Kidney epithelial cell (primary cell): ENCODE measurements around the gene DNAH11. TPM values are rescaled to one million over a fixed set of nuclear protein-coding genes. Genes with fewer than 3 reads are reported as not detected.
"Not testable (repeated sequence)": the region's sequence is repeated elsewhere in the genome, so short reads cannot be mapped to it uniquely, and the experiment has no call there.

Experiments used
- DNase-seq: peaks from one replicate; pipeline ENCODE4 v3.0.0-alpha.2; 2010; ENCODE audit warnings: low read depth
- H3K27me3 ChIP-seq: 2 replicates; pipeline ENCODE4 v1.6.0; 2011; ENCODE audit warnings: low read length; ENCODE audit not compliant: control insufficient read depth, insufficient read depth
- H3K36me3 ChIP-seq: 2 replicates; pipeline ENCODE4 v1.5.1; 2011; ENCODE audit warnings: low read length; ENCODE audit not compliant: control insufficient read depth, insufficient read depth
- H3K4me3 ChIP-seq: 2 replicates; pipeline ENCODE4 v1.5.1; 2011; ENCODE audit warnings: low read depth, mild to moderate bottlenecking, control low read depth, low read length
- total RNA-seq: library from RNA; depleted of rRNA; stranded (reverse); fragments of >200 nt; gene quantifications from 2 replicates; pipeline ENCODE4 v1.2.3, GENCODE V29; 2015
- TF ChIP-seq, protein P1 (sequence below): IDR thresholded peaks from 2 replicates; pipeline ENCODE4 v1.5.1; 2011; ENCODE audit warnings: mild to moderate bottlenecking, moderate library complexity, low read length, control low read depth, inconsistent platforms; ENCODE audit not compliant: insufficient read depth, poor library complexity, severe bottlenecking

The DNAH11 gene
- total RNA-seq, 1 donor from 2014 or later: not detected

GRCh38 chr7:21819048-21819447, 276.2 kb downstream of the DNAH11 start:
- DNase-seq: no peak
- TF ChIP-seq, protein P1, sequence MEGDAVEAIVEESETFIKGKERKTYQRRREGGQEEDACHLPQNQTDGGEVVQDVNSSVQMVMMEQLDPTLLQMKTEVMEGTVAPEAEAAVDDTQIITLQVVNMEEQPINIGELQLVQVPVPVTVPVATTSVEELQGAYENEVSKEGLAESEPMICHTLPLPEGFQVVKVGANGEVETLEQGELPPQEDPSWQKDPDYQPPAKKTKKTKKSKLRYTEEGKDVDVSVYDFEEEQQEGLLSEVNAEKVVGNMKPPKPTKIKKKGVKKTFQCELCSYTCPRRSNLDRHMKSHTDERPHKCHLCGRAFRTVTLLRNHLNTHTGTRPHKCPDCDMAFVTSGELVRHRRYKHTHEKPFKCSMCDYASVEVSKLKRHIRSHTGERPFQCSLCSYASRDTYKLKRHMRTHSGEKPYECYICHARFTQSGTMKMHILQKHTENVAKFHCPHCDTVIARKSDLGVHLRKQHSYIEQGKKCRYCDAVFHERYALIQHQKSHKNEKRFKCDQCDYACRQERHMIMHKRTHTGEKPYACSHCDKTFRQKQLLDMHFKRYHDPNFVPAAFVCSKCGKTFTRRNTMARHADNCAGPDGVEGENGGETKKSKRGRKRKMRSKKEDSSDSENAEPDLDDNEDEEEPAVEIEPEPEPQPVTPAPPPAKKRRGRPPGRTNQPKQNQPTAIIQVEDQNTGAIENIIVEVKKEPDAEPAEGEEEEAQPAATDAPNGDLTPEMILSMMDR: no peak
- H3K36me3 ChIP-seq: no peaks in the 10 kb centered on the region
- no peak overlapping the region for H3K4me3 ChIP-seq
- H3K27me3 ChIP-seq: no peaks in the 10 kb centered on the region

GRCh38 chr7:21828841-21829240, 286.0 kb downstream of the DNAH11 start:
- no peaks in the 10 kb centered on the region for H3K27me3 ChIP-seq
- TF ChIP-seq, protein P1: no peak
- H3K4me3 ChIP-seq: no peak overlapping the region

GRCh38 chr7:21829731-21830130, 286.9 kb downstream of the DNAH11 start:
- no peaks in the 10 kb centered on the region for H3K27me3 ChIP-seq
- TF ChIP-seq, protein P1: no peak
- DNase-seq: no peak
- no peak overlapping the region for H3K4me3 ChIP-seq
- H3K36me3 ChIP-seq: no peaks in the 10 kb centered on the region

More at GRCh38 chr7:21828841-21829240, 286.0 kb downstream of the DNAH11 start:
- no peaks in the 10 kb centered on the region for H3K36me3 ChIP-seq
- no peak for DNase-seq

GRCh38 chr7:21844742-21845141, 301.9 kb downstream of the DNAH11 start:
- TF ChIP-seq, protein P1: no peak
- DNase-seq: no peak
- no peak overlapping the region for H3K4me3 ChIP-seq
- H3K36me3 ChIP-seq: no peaks in the 10 kb centered on the region
- no peaks in the 10 kb centered on the region for H3K27me3 ChIP-seq

DNA sequence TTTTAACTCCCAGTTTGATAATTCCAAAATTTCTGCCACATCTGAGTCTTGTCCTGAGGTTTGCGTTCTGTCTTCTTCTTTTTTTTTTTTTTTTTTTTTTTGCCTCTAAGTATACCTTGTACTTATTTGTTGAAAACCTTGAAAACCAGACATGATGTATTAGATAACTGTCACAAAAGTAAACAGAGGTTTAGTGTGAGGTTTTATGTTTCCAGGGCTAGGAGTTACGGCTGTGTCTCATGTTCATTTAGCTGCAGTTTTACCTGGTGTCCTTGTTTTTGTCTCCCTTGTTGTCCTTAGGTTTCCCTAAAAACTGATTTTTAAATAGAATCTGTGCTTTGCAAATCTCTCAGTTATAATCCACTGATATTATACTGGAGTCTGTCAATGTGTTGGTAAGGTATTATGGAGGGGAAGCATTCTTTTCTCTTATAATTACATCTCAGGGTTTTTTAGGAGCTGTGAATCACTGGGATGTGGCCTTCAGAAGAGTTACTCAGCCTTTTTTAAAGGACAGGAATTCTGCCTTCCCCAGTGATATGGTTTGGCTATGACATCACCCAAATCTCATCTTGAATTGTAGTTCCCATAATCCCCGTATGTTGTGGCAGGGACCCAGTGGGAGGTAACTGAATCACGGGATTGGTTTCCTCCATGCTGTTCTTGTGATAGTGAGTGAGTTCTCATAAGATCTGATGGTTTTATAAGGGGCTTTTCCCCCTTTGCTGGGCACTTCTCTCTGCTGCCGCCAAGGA, 307.9 kb downstream of the DNAH11 start:
- Histone ChIP-seq H3K36me3 (no peaks in the 10 kb centered on the region), H3K27me3 (no peaks in the 10 kb centered on the region), H3K4me3 (no peak overlapping the region)
- TF ChIP-seq, protein P1: no peak
- DNase-seq: no peak

DNA sequence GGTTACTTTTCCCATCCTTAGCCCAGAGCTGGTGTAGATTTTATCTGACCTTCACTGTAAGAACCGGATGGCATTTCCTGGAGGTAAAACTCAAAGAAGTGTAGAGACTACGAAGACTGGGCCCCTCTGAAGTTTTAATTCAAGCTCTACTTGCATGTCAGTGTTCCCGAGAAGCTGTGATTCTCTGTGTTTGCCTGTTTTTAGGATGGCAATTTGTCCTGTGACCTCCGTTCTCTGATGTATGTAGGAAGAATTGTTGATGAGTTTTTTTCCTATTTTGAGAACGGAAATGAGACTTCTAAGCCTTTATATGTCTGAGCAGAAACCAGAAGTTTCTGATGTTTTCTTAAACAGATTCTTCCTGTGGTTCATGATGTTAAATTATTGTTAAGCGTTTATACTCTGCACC, 308.7 kb downstream of the DNAH11 start:
- Histone ChIP-seq H3K36me3 (no peaks in the 10 kb centered on the region), H3K4me3 (no peak overlapping the region), H3K27me3 (no peaks in the 10 kb centered on the region)
- no peak for DNase-seq
- TF ChIP-seq, protein P1: no peak

- H3K4me3 ChIP-seq, H3K36me3 ChIP-seq, H3K27me3 ChIP-seq, DNase-seq: not testable (repeated sequence)
Observed at GRCh38 chr7:21865631-21866204, 322.9 kb downstream of the DNAH11 start.
